NOMO-1 treated with DMSO at 0.1 percent for 48 hours (cell line): Measurements from ENCODE around the gene PARD3B.

Source experiments
- DNase-seq: peaks from one replicate; lab custom pipeline; 2025; ENCODE audit not compliant: unreplicated experiment; lab: John Stamatoyannopoulos, UW

Gene PARD3B

GRCh38 chr2:205045706-205046105 lies 500.4 kb downstream of the PARD3B start:
- no peak for DNase-seq

GRCh38 chr2:205047273-205047839 lies 502.1 kb downstream of the PARD3B start:
- DNase-seq = no peak

GRCh38 chr2:205051417-205051816 lies 506.1 kb downstream of the PARD3B start:
- no peak for DNase-seq

GRCh38 chr2:205052781-205053180 lies 507.5 kb downstream of the PARD3B start:
- DNase-seq = no peak

- DNase-seq = no peak
Measured at GRCh38 chr2:205053827-205054410, 508.6 kb downstream of the PARD3B start.

GRCh38 chr2:205054789-205055188 lies 509.5 kb downstream of the PARD3B start:
- DNase-seq = no peak

GRCh38 chr2:205055251-205055650 lies 510.0 kb downstream of the PARD3B start:
- no peak for DNase-seq

- no peak for DNase-seq
Measured at GRCh38 chr2:205056151-205056561, 510.9 kb downstream of the PARD3B start.

- no peak for DNase-seq
Measured at GRCh38 chr2:205058409-205058808, 513.1 kb downstream of the PARD3B start.

GRCh38 chr2:205060269-205060668 lies 515.0 kb downstream of the PARD3B start:
- no peak for DNase-seq

- DNase-seq = no peak
Measured at GRCh38 chr2:205066081-205066480, 520.8 kb downstream of the PARD3B start.

GRCh38 chr2:205069928-205070327 lies 524.7 kb downstream of the PARD3B start:
- DNase-seq = no peak

GRCh38 chr2:205070889-205071288 lies 525.6 kb downstream of the PARD3B start:
- no peak for DNase-seq

GRCh38 chr2:205073433-205074020 lies 528.3 kb downstream of the PARD3B start:
- no peak for DNase-seq

- no peak for DNase-seq
Measured at GRCh38 chr2:205076405-205076804, 531.1 kb downstream of the PARD3B start.

GRCh38 chr2:205077159-205077558 lies 531.9 kb downstream of the PARD3B start:
- no peak for DNase-seq

GRCh38 chr2:205078762-205079161 lies 533.5 kb downstream of the PARD3B start:
- no peak for DNase-seq

- DNase-seq = no peak
Measured at GRCh38 chr2:205079173-205079572, 533.9 kb downstream of the PARD3B start.

GRCh38 chr2:205086662-205087061 lies 541.4 kb downstream of the PARD3B start:
- no peak for DNase-seq

GRCh38 chr2:205087862-205088261 lies 542.6 kb downstream of the PARD3B start:
- DNase-seq = no peak

GRCh38 chr2:205089958-205090357 lies 544.7 kb downstream of the PARD3B start:
- DNase-seq = no peak

GRCh38 chr2:205091411-205091810 lies 546.1 kb downstream of the PARD3B start:
- no peak for DNase-seq

GRCh38 chr2:205094031-205094430 lies 548.8 kb downstream of the PARD3B start:
- no peak for DNase-seq
